PC-3 (cell line): Measurements from ENCODE around the gene CCDC183. TPM values are rescaled to one million over a fixed set of nuclear protein-coding genes. Genes with fewer than 3 reads are reported as not detected.

ENCODE experiments used
- ATAC-seq: fragments of 200-7000 bp; cut with Tn5 transposase; 2 replicates; pipeline ENCODE4 v1.9.1; 2020; ENCODE audit warnings: mild to moderate bottlenecking, moderate library complexity
- BruUV-seq: library from RNA; stranded (reverse); fragments of 400-500 nt; replicated peaks from 2 replicates; lab custom pipeline; 2021; lab: Mats Ljungman, UMichigan
- CTCF ChIA-PET: fragments of 300-600 bp; sonication (Branson Sonifier 250); formaldehyde crosslinking; loops from one replicate; lab custom pipeline; 2022; ENCODE audit warnings: antibody characterized with exemption; lab: Charles Lee
- POLR2A ChIA-PET: fragments of 300-600 bp; sonication (Branson Sonifier 250); formaldehyde crosslinking; loops from one replicate; lab custom pipeline; 2022; ENCODE audit warnings: antibody characterized with exemption; ENCODE audit not compliant: unreplicated experiment; lab: Charles Lee
- DNase-seq: peaks from one replicate; pipeline ENCODE4 v3.0.0-alpha.2; 2015
- H2AFZ ChIP-seq: fragments of 300-600 bp; sonication (generic); 2 replicates; pipeline ENCODE4 v1.6.0; 2016; ENCODE audit warnings: antibody characterized with exemption, low read length
- H3F3A ChIP-seq: fragments of 300-600 bp; sonication (generic); one replicate; pipeline ENCODE4 v1.6.0; 2017; ENCODE audit warnings: antibody characterized with exemption, low read length, control low read depth, mild to moderate bottlenecking; ENCODE audit not compliant: unreplicated experiment
- H3K27ac ChIP-seq: fragments of 300-600 bp; sonication (generic); 2 replicates; pipeline ENCODE4 v1.5.1; 2016; ENCODE audit warnings: mild to moderate bottlenecking, low read length
- H3K27me3 ChIP-seq: fragments of 300-600 bp; sonication (generic); 2 replicates; pipeline ENCODE4 v1.6.1; 2016; ENCODE audit warnings: low read length, mixed read lengths
- H3K36me3 ChIP-seq: fragments of 300-600 bp; sonication (generic); 2 replicates; pipeline ENCODE4 v1.6.1; 2016; ENCODE audit warnings: low read depth, mixed run types, low read length, mixed read lengths
- H3K4me1 ChIP-seq: fragments of 300-600 bp; sonication (generic); 2 replicates; pipeline ENCODE4 v1.5.1; 2016; ENCODE audit warnings: low read length; ENCODE audit not compliant: insufficient read depth
- H3K4me2 ChIP-seq: fragments of 300-600 bp; sonication (generic); 2 replicates; pipeline ENCODE4 v1.6.0; 2016; ENCODE audit warnings: low read length
- H3K4me3 ChIP-seq: fragments of 300-600 bp; sonication (generic); 2 replicates; pipeline ENCODE4 v1.5.1; 2016; ENCODE audit warnings: mild to moderate bottlenecking, low read length, mixed read lengths
- H3K79me2 ChIP-seq: fragments of 300-600 bp; sonication (generic); 2 replicates; pipeline ENCODE4 v1.6.1; 2017; ENCODE audit warnings: low read length, mixed read lengths
- H3K9ac ChIP-seq: fragments of 300-600 bp; sonication (generic); 2 replicates; pipeline ENCODE4 v1.6.0; 2016; ENCODE audit warnings: mild to moderate bottlenecking, low read length
- H3K9me2 ChIP-seq: fragments of 300-600 bp; sonication (generic); replicated peaks from 2 replicates; pipeline ENCODE4 v1.6.1; 2016; ENCODE audit warnings: mixed run types, low read length, mixed read lengths
- H3K9me3 ChIP-seq: fragments of 300-600 bp; sonication (generic); 2 replicates; pipeline ENCODE4 v1.6.1; 2016; ENCODE audit warnings: low read length, mixed read lengths
- H4K20me1 ChIP-seq: fragments of 300-600 bp; sonication (generic); 2 replicates; pipeline ENCODE4 v1.6.1; 2016; ENCODE audit warnings: low read length, mixed read lengths
- CTCF ChIP-seq: fragments of 300-600 bp; sonication (generic); conservative IDR thresholded peaks from 2 replicates; pipeline ENCODE4 v1.5.1; 2017; ENCODE audit warnings: antibody characterized with exemption, low read depth, mild to moderate bottlenecking, low read length
- EZH2 ChIP-seq: fragments of 300-600 bp; sonication (generic); IDR thresholded peaks from one replicate; pipeline ENCODE4 v1.6.1; 2017; ENCODE audit warnings: antibody characterized with exemption, mild to moderate bottlenecking, low read length; ENCODE audit not compliant: unreplicated experiment
- EZH2phosphoT487 ChIP-seq: fragments of 300-600 bp; sonication (generic); IDR thresholded peaks from 2 replicates; pipeline ENCODE4 v1.6.1; 2018; ENCODE audit warnings: mild to moderate bottlenecking, antibody characterized with exemption, low read length, borderline replicate concordance
- intact Hi-C: fragments of 100-400 bp; cut with micrococcal nuclease; formaldehyde crosslinking; loops from 2 replicates; pipeline ENCODE4 v1.9.0; 2023
- total RNA-seq: library from RNA; depleted of rRNA; stranded (reverse); fragments of >200 nt; gene quantifications from 2 replicates; pipeline ENCODE4 v1.2.3, GENCODE V29; 2014

The CCDC183 gene
- total RNA-seq, 1 experiment from 2014 or later, result 0.87 TPM

- intact Hi-C loops, result no loop called here
- Histone ChIP-seq H3K9ac (no peak overlapping the region), H4K20me1 (no peaks in the 10 kb centered on the region), H3K27ac (no peak overlapping the region), H3K9me3 (no peaks in the 10 kb centered on the region), H3K4me3 (no peak overlapping the region), H3K79me2 (no peaks in the 10 kb centered on the region), H3K36me3 (no peaks in the 10 kb centered on the region), H2AFZ (no peak overlapping the region), H3K27me3 (peaks cover 8% of the 10 kb centered on the region; the same call in 1 of the 2 replicates), H3K9me2 (no peaks in the 10 kb centered on the region), H3F3A (no peaks in the 10 kb centered on the region), H3K4me2 (no peak overlapping the region), H3K4me1 (no peaks in the 10 kb centered on the region; the same call in 1 of the 2 replicates)
- no TSS peak for BruUV-seq
- TF ChIP-seq EZH2phosphoT487 (no peak), CTCF (no peak), EZH2 (no peak)
- ChIA-PET POLR2A (no interaction called here), CTCF (no interaction called here)
- DNase-seq (peak; percentile 25), ATAC-seq (no peak; the same call in 1 of the 2 replicates)
Observed at GRCh38 chr9:136773386-136774044, 22.6 kb upstream of the CCDC183 start.

DNA sequence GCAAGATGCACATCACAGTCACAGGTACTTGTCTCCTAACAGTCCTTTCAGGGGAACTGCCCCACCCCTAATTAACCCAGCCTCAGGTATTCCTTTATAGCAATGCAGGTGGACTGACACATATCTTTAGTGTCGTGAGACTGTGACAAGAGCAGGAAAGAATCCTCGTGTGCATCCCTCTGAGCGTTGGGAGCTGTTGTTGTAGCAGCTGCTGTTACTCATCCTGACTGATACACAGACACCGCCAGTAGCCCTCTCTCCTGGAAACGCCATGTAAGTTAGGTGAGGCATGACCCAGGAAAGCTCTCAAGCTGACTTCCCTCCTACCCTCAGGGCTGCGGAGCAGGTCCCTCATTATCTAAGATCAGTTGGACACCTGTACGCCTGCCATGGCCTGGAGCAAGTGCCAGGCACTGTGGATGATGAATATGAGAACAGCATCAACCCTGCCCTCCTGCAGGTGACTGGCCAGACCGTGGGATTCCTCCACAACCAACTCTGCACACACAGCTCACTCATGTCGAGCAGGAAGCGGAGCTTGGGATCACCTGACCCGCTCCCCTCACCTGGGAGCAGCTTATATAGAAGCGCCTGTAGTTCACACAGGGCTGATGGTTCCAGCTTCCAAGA is 21.6 kb upstream of the CCDC183 start:
- H3K9me2 ChIP-seq, result no peaks in the 10 kb centered on the region
- no peaks in the 10 kb centered on the region for H4K20me1 ChIP-seq
- ChIA-PET POLR2A (interaction anchor here (0.6 kb wide), 1 partner anchor 150 kb away, joined by 4 read pairs; no protein-coding TSS in a partner anchor), CTCF (no interaction called here)
- no peak for ATAC-seq
- no peak overlapping the region for H3K9ac ChIP-seq
- intact Hi-C loops, result no loop called here
- BruUV-seq, result no TSS peak
- H3K9me3 ChIP-seq, result no peaks in the 10 kb centered on the region
- no peaks in the 10 kb centered on the region for H3K79me2 ChIP-seq
- no peak overlapping the region for H2AFZ ChIP-seq
- no peaks in the 10 kb centered on the region; the same call in 1 of the 2 replicates for H3K4me1 ChIP-seq
- TF ChIP-seq EZH2phosphoT487 (no peak), EZH2 (no peak), CTCF (no peak)
- no peak overlapping the region for H3K27ac ChIP-seq
- H3K27me3 ChIP-seq, result peaks cover 15% of the 10 kb centered on the region; the same call in 1 of the 2 replicates
- H3K36me3 ChIP-seq, result no peaks in the 10 kb centered on the region
- no peak for DNase-seq
- no peak overlapping the region for H3K4me3 ChIP-seq
- H3F3A ChIP-seq, result no peaks in the 10 kb centered on the region
- H3K4me2 ChIP-seq, result no peak overlapping the region

DNA sequence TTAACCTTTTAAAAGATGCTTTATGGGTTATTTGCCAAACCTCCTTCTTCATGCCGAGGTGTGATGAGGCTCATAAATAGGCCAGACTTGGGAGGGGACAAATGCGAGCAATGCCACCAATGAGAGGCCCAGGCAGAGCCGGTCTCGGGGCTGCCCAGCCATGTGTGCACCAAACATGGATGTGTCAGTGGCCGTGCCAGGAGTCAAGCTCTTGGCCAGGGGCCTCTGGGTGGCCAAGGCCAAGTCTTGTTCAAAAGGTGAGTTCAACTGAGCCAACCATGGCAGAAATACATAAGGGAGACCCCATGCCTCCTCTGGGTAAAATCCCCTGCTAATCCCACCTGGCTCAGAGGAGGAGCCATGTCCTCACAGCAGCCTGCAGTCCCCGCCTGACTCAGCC is 20.9 kb upstream of the CCDC183 start:
- Histone ChIP-seq H3K9me2 (no peaks in the 10 kb centered on the region), H3K4me2 (no peak overlapping the region), H3K36me3 (no peaks in the 10 kb centered on the region), H3F3A (no peaks in the 10 kb centered on the region), H3K4me3 (no peak overlapping the region), H3K9me3 (no peaks in the 10 kb centered on the region), H3K9ac (no peak overlapping the region), H4K20me1 (no peaks in the 10 kb centered on the region), H3K79me2 (no peaks in the 10 kb centered on the region), H3K27me3 (peaks cover 15% of the 10 kb centered on the region; the same call in 1 of the 2 replicates), H3K27ac (no peak overlapping the region), H2AFZ (no peak overlapping the region), H3K4me1 (no peaks in the 10 kb centered on the region)
- TF ChIP-seq EZH2 (no peak), CTCF (no peak), EZH2phosphoT487 (no peak)
- no peak for ATAC-seq
- BruUV-seq, result no TSS peak
- CTCF ChIA-PET, result no interaction called here
- intact Hi-C loops, result no loop called here
- POLR2A ChIA-PET, result interaction anchor here (0.6 kb wide), 1 partner anchor 150 kb away, joined by 4 read pairs; no protein-coding TSS in a partner anchor
- DNase-seq, result no peak
